Measurements from ENCODE around the gene MTRFR. TPM values are rescaled to one million over a fixed set of nuclear protein-coding genes. Genes with fewer than 3 reads are reported as not detected.
A peak's percentile ranks its signal among the peaks of the same experiment; 100 is the strongest.
"Not testable (repeated sequence)": the region's sequence is repeated elsewhere in the genome, so short reads cannot be mapped to it uniquely, and the experiment has no call there.

MTRFR gene
- 10 to 100 TPM in 2 of 4 donors, 1 to 10 TPM in 1, under 1 TPM in 1; 0.51 to 18.9 (median 8.3) TPM for total RNA-seq

GRCh38 chr12:123232807-123233504, at the start of gene MTRFR, which contains the start of gene MPHOSPH9:
MTRFR (plus strand) TSS chr12:123233436; CDS start chr12:123253675, 20,239 bp downstream.
MPHOSPH9 (minus strand) TSS chr12:123233141; CDS start chr12:123230364, 2,777 bp downstream.
- no peaks in the 10 kb centered on the region for H3K36me3 ChIP-seq
- peak within 1 kb of the TSS; percentile 74 to 96 for H3K4me3 ChIP-seq
- peak; percentile 99 for DNase-seq
- intact Hi-C loops (cut with DNase I; ENCODE audit: low total_unique reads), result no loop called here
- H3K27me3 ChIP-seq, result no peaks in the 10 kb centered on the region
- H3K27ac ChIP-seq, result peak within 1 kb of the TSS; percentile 93 to 96
- TF ChIP-seq, protein P1, sequence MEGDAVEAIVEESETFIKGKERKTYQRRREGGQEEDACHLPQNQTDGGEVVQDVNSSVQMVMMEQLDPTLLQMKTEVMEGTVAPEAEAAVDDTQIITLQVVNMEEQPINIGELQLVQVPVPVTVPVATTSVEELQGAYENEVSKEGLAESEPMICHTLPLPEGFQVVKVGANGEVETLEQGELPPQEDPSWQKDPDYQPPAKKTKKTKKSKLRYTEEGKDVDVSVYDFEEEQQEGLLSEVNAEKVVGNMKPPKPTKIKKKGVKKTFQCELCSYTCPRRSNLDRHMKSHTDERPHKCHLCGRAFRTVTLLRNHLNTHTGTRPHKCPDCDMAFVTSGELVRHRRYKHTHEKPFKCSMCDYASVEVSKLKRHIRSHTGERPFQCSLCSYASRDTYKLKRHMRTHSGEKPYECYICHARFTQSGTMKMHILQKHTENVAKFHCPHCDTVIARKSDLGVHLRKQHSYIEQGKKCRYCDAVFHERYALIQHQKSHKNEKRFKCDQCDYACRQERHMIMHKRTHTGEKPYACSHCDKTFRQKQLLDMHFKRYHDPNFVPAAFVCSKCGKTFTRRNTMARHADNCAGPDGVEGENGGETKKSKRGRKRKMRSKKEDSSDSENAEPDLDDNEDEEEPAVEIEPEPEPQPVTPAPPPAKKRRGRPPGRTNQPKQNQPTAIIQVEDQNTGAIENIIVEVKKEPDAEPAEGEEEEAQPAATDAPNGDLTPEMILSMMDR (IDR thresholded peaks at IDR 0.05), result peak in 2 of 4 experiments; percentile 1 to 41
- TF ChIP-seq POLR2A (IDR thresholded peaks at IDR 0.05), result peak; percentile 83 to 97
- no peaks in the 10 kb centered on the region for H3K9me3 ChIP-seq
- H3K4me1 ChIP-seq, result peaks cover 4 to 17% of the 10 kb centered on the region in 2 donors

GRCh38 chr12:123187637-123188036, 45.6 kb upstream of the MTRFR start:
- TF ChIP-seq, protein P1 (IDR thresholded peaks at IDR 0.05), result no peak
- no peak for TF ChIP-seq POLR2A (IDR thresholded peaks at IDR 0.05)
- intact Hi-C loops (cut with DNase I; ENCODE audit: low total_unique reads), result no loop called here
- DNase-seq, result no peak
- Histone ChIP-seq H3K36me3 (no peaks in the 10 kb centered on the region), H3K4me3 (no peak overlapping the region), H3K27me3 (no peaks in the 10 kb centered on the region), H3K4me1 (no peaks in the 10 kb centered on the region), H3K27ac (no peak overlapping the region), H3K9me3 (no peaks in the 10 kb centered on the region)

- intact Hi-C loops (cut with DNase I; ENCODE audit: low total_unique reads), result no loop called here
- TF ChIP-seq, protein P1 (IDR thresholded peaks at IDR 0.05), result no peak
- no peak for TF ChIP-seq POLR2A (IDR thresholded peaks at IDR 0.05)
- no peak for DNase-seq
- no peak overlapping the region for H3K4me3 ChIP-seq
- H3K36me3 ChIP-seq, result no peaks in the 10 kb centered on the region
- H3K4me1 ChIP-seq, result no peaks in the 10 kb centered on the region
- no peaks in the 10 kb centered on the region for H3K9me3 ChIP-seq
- no peak overlapping the region for H3K27ac ChIP-seq
- no peaks in the 10 kb centered on the region for H3K27me3 ChIP-seq
Measured at GRCh38 chr12:123199936-123200335, 33.3 kb upstream of the MTRFR start.

DNA sequence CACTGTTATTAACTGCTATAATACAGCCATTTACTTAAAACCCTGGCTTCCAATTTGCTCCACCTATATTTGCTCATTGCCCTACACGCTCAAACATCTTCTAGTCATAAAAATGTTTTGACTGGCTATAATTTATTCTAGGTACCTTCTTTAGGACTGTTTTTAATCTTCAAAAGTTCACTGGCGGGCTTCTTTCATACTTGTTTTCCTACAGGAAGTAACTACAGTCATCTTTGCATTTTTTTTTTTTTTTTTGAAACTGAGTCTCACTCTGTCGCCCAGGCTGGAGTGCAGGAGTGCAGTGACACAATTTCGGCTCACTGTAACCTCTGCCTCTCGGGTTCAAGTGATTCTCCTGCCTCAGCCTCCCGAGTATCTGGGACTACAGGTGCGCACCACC, 32.8 kb upstream of the MTRFR start:
- Histone ChIP-seq H3K27ac (no peak overlapping the region), H3K36me3 (no peaks in the 10 kb centered on the region), H3K4me1 (no peaks in the 10 kb centered on the region), H3K4me3 (no peak overlapping the region), H3K9me3 (no peaks in the 10 kb centered on the region), H3K27me3 (no peaks in the 10 kb centered on the region)
- TF ChIP-seq, protein P1 (IDR thresholded peaks at IDR 0.05), result no peak
- TF ChIP-seq POLR2A (IDR thresholded peaks at IDR 0.05), result no peak
- DNase-seq, result no peak
- intact Hi-C loops (cut with DNase I; ENCODE audit: low total_unique reads), result no loop called here

DNA sequence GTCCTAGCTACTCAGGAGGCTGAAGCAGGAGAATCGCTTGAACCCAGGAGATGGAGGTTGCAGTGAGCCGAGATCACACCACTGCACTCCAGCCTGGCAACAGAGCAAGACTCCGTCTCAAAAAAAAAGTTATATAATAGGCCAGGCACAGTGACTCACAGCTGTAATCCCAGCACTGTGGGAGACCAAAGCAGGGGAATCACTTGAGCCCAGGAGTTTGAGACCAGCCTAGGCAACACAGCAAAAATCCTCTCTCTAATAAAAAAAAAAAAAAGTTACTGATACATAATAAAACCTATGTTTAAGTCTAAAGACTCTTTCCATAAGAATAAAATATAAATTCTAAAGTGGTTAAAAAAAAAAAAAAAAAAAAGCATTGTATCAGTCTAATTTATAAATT, 26.4 kb upstream of the MTRFR start:
- H3K4me1 ChIP-seq; intact Hi-C loops (cut with DNase I; ENCODE audit: low total_unique reads); H3K36me3 ChIP-seq; DNase-seq; H3K27me3 ChIP-seq; H3K4me3 ChIP-seq; H3K27ac ChIP-seq; H3K9me3 ChIP-seq: not testable (repeated sequence)

DNA sequence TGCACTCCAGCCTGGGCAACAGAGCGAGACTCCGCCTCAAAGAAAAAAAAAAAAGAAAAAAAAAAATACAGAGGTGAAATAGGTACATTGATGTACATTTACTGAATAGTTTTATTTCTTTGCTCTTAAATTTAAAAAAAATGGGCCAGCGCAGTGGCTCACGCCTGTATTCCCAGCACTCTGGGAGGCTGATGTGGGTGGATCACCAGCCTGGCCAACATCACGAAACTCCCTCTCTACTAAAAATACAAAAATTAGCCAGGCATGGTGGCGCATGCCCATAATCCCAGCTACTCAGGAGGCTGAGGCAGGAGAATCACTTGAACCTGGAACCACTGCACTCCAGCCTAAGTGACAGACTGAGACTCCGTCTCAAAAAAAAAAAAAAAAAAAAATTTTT, 25.4 kb upstream of the MTRFR start:
- DNase-seq; H3K4me3 ChIP-seq; H3K27me3 ChIP-seq; H3K36me3 ChIP-seq; intact Hi-C loops (cut with DNase I; ENCODE audit: low total_unique reads); H3K9me3 ChIP-seq; H3K4me1 ChIP-seq; H3K27ac ChIP-seq: not testable (repeated sequence)

Measured in uterus (tissue), 4 donors.